ENCODE measurements around the gene SPDYE5. TPM values are rescaled to one million over a fixed set of nuclear protein-coding genes. Genes with fewer than 3 reads are reported as not detected.
"Not testable (repeated sequence)": the region's sequence is repeated elsewhere in the genome, so short reads cannot be mapped to it uniquely, and the experiment has no call there.

SPDYE5 gene
- total and polyA plus RNA-seq, 2 donors from 2014 or later: not detected

DNA sequence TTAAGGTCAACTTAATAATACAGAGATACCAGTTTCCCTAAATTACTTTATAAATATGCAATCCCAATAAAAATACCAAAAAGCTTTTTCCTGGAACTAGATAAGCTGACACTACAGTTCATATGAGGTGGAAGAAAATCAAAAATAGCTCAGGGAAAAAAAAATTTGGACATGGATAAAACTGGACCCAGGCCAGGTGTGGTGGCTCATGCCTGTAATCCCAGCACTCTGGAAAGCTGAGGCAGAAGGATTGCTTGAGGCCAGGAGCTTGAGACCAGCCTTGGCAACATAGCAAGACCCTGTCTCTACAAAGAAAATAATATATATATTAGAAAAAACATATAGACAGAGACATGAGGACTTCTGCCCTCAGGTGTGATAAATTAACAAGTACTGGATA lies 14.7 kb upstream of the SPDYE5 start:
- H3K4me3 ChIP-seq (ENCODE audit: low read length in 3 of 3); DNase-seq; H3K4me1 ChIP-seq (ENCODE audit: control insufficient read depth in 2 of 3, insufficient read depth in 2 of 3, low read depth in 1 of 3, low read length in 3 of 3); intact Hi-C loops (cut with DNase I); H3K36me3 ChIP-seq (ENCODE audit: control insufficient read depth in 2 of 3, insufficient read depth in 3 of 3, low read length in 3 of 3); H3K9ac ChIP-seq (ENCODE audit: low read length in 3 of 3); H3K27me3 ChIP-seq (ENCODE audit: control insufficient read depth, insufficient read depth, low read length); FAIRE-seq; H3K27ac ChIP-seq (ENCODE audit: low read depth in 2 of 2, low read length in 2 of 2); H3K9me3 ChIP-seq (ENCODE audit: control insufficient read depth in 2 of 3, insufficient read depth in 1 of 3, low read length in 3 of 3): not testable (repeated sequence)

DNA sequence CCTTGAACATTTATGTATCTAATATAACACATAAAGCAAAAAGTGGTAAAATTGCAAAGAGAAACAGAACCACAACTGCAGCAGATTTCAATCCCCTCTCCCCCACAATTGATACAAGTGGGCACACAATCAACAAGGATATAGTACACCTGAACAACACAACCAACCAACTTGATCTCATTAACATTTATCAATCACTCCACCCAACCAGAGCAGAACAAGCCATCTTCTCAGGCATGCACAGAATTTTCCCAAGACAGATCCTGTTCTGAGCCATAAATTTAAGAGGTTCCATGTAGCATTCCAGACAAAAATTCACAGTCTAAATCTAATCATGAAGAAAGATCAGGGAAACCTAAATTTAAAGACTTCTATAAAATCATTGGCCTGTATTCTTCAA lies 11.8 kb upstream of the SPDYE5 start:
- intact Hi-C loops (cut with DNase I); H3K27ac ChIP-seq (ENCODE audit: low read depth in 2 of 2, low read length in 2 of 2); H3K36me3 ChIP-seq (ENCODE audit: control insufficient read depth in 2 of 3, insufficient read depth in 3 of 3, low read length in 3 of 3); H3K9ac ChIP-seq (ENCODE audit: low read length in 3 of 3); DNase-seq; H3K4me1 ChIP-seq (ENCODE audit: control insufficient read depth in 2 of 3, insufficient read depth in 2 of 3, low read depth in 1 of 3, low read length in 3 of 3); H3K4me3 ChIP-seq (ENCODE audit: low read length in 3 of 3); H3K27me3 ChIP-seq (ENCODE audit: control insufficient read depth, insufficient read depth, low read length); H3K9me3 ChIP-seq (ENCODE audit: control insufficient read depth in 2 of 3, insufficient read depth in 1 of 3, low read length in 3 of 3); FAIRE-seq: not testable (repeated sequence)

DNA sequence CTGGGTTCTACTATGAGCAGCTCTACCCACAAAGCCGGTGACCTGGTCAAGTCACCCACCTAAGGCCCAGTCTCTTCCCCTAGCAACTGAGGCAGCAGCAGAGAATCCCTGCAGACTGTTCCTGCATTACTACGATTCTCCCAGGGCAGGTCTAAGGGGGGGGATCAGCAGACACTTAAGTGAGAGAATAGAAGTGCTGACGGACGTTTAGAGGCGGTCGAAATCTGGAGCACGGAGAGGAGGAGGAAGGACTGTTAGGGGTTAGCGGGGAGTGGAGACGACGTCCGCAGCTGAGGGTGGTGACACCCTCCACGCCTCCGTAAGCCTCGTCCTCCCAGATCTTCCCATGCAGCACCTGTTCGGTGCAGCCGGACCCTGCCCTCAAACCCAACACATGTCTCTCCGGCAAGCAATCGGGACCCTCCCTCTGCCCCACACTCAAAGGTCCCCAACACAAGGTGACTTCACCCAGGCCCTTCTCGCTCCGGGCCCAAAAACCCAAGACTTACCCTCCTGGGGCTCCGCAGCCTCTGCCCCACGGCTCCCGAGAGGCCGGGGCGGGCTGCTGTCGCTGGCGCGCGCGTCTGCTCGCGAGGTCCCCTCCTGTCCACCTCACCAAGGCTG lies 6.7 kb upstream of the SPDYE5 start:
- H3K36me3 ChIP-seq (ENCODE audit: control insufficient read depth in 2 of 3, insufficient read depth in 3 of 3, low read length in 3 of 3); H3K4me1 ChIP-seq (ENCODE audit: control insufficient read depth in 2 of 3, insufficient read depth in 2 of 3, low read depth in 1 of 3, low read length in 3 of 3); intact Hi-C loops (cut with DNase I); FAIRE-seq; H3K9me3 ChIP-seq (ENCODE audit: control insufficient read depth in 2 of 3, insufficient read depth in 1 of 3, low read length in 3 of 3); H3K27me3 ChIP-seq (ENCODE audit: control insufficient read depth, insufficient read depth, low read length): not testable (repeated sequence)
- peak overlapping the region; percentile 63 to 74 (median 65) for H3K4me3 ChIP-seq (ENCODE audit: low read length in 3 of 3)
- H3K27ac ChIP-seq (ENCODE audit: low read depth in 2 of 2, low read length in 2 of 2): peak overlapping the region in 1 of 2 donors; percentile 76
- H3K9ac ChIP-seq (ENCODE audit: low read length in 3 of 3): peak overlapping the region in 2 of 3 donors; percentile 30 to 51
- DNase-seq: peak in 4 of 5 donors; percentile 10 to 53 (median 32)

DNA sequence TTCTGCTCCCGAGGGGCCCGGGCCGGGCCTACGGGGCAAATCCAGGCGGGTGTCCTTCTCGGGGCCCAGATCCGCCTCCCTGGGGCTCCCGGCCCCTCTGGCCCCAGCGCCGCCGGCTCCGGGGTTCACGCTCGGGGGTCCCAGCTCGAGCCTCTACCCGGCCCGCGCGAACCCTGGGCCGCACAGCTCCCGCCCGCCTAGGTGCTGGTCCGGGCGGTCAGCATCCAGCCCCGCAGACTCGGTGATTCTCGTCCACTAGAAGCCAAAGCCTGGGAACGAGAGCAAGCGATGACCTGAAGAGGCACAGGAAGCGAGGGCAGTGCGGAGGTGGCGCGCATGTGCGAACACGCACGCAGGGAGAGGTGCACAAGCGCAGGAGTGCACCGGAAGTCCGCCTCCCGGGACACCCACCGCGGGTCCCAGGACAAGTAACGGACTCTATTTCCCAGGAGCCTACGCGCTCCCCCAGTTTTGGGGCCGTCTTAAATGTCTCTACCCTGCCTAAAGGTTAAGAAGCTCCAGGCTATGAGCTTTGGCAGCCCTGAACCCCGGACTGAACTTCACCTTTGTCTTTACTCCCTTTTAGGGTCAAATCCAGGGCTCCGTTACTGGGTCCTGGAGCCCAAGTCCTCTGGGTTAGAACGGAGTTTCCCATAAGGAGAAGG lies 6.0 kb upstream of the SPDYE5 start, which contains the start of gene POM121C:
TSS of gene POM121C (minus strand) at position 321 of the 665 bp plus-strand sequence. CDS start 44,803 bp downstream, outside the sequence.
- intact Hi-C loops (cut with DNase I); FAIRE-seq; H3K27me3 ChIP-seq (ENCODE audit: control insufficient read depth, insufficient read depth, low read length); H3K9me3 ChIP-seq (ENCODE audit: control insufficient read depth in 2 of 3, insufficient read depth in 1 of 3, low read length in 3 of 3); H3K4me1 ChIP-seq (ENCODE audit: control insufficient read depth in 2 of 3, insufficient read depth in 2 of 3, low read depth in 1 of 3, low read length in 3 of 3); H3K36me3 ChIP-seq (ENCODE audit: control insufficient read depth in 2 of 3, insufficient read depth in 3 of 3, low read length in 3 of 3): not testable (repeated sequence)
- H3K9ac ChIP-seq (ENCODE audit: low read length in 3 of 3): peak within 1 kb of the TSS in 2 of 3 donors; percentile 30 to 55
- peak within 1 kb of the TSS; percentile 63 to 77 (median 74) for H3K4me3 ChIP-seq (ENCODE audit: low read length in 3 of 3)
- peak within 1 kb of the TSS; percentile 76 to 82 for H3K27ac ChIP-seq (ENCODE audit: low read depth in 2 of 2, low read length in 2 of 2)
- DNase-seq: peak; percentile 94 to 97 (median 95)

DNA sequence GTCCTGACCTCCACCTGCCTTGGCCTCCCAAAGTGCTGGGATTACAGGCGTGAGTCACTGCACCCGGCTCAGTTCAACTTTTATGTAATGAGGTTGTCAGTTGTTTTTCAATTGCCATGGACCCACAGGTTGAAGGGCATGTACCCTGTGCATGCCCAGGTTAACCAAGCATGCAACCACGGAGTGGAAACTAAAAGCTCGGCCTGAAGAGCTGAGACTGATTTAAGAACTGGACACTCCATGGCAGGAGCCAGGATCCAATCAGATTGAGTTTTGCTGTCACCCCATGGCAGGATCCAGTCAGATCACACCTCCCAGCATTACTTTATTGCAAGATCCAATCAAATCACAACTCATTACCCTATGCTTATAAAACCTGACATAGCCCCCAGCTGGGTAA lies 16.9 kb downstream of the SPDYE5 start:
- H3K36me3 ChIP-seq (ENCODE audit: control insufficient read depth in 2 of 3, insufficient read depth in 3 of 3, low read length in 3 of 3); H3K27me3 ChIP-seq (ENCODE audit: control insufficient read depth, insufficient read depth, low read length); H3K9ac ChIP-seq (ENCODE audit: low read length in 3 of 3); H3K9me3 ChIP-seq (ENCODE audit: control insufficient read depth in 2 of 3, insufficient read depth in 1 of 3, low read length in 3 of 3); H3K27ac ChIP-seq (ENCODE audit: low read depth in 2 of 2, low read length in 2 of 2); H3K4me3 ChIP-seq (ENCODE audit: low read length in 3 of 3); FAIRE-seq; H3K4me1 ChIP-seq (ENCODE audit: control insufficient read depth in 2 of 3, insufficient read depth in 2 of 3, low read depth in 1 of 3, low read length in 3 of 3); DNase-seq; intact Hi-C loops (cut with DNase I): not testable (repeated sequence)

DNA sequence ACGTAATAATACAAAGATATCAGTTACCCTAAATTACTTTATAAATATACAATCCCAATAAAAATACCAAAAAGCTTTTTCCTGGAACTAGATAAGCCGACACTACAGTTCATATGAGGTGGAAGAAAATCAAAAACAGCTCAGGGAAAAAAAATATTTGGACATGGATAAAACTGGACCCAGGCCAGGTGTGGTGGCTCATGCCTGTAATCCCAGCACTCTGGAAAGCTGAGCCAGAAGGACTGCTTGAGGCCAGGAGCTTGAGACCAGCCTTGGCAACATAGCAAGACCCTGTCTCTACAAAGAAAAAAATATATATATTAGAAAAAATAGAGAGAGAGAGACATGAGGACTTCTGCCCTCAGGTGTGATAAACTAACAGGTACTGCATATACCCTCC lies 26.7 kb downstream of the SPDYE5 start:
- H3K4me1 ChIP-seq (ENCODE audit: control insufficient read depth in 2 of 3, insufficient read depth in 2 of 3, low read depth in 1 of 3, low read length in 3 of 3); H3K9ac ChIP-seq (ENCODE audit: low read length in 3 of 3); H3K27me3 ChIP-seq (ENCODE audit: control insufficient read depth, insufficient read depth, low read length); H3K4me3 ChIP-seq (ENCODE audit: low read length in 3 of 3); intact Hi-C loops (cut with DNase I); H3K27ac ChIP-seq (ENCODE audit: low read depth in 2 of 2, low read length in 2 of 2); FAIRE-seq; H3K36me3 ChIP-seq (ENCODE audit: control insufficient read depth in 2 of 3, insufficient read depth in 3 of 3, low read length in 3 of 3); DNase-seq; H3K9me3 ChIP-seq (ENCODE audit: control insufficient read depth in 2 of 3, insufficient read depth in 1 of 3, low read length in 3 of 3): not testable (repeated sequence)

DNA sequence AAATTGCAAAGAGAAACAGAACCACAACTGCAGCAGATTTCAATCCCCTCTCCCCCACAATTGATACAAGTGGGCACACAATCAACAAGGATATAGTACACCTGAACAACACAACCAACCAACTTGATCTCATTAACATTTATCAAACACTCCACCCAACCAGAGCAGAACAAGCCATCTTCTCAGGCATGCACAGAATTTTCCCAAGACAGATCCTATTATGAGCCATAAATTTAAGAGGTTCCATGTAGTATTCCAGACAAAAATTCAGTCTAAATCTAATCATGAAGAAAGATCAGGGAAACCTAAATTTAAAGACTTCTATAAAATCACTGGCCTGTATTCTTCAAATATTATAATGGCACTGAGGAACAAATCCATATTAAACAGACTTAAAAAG lies 29.6 kb downstream of the SPDYE5 start:
- H3K9me3 ChIP-seq (ENCODE audit: control insufficient read depth in 2 of 3, insufficient read depth in 1 of 3, low read length in 3 of 3); DNase-seq; H3K27me3 ChIP-seq (ENCODE audit: control insufficient read depth, insufficient read depth, low read length); H3K4me1 ChIP-seq (ENCODE audit: control insufficient read depth in 2 of 3, insufficient read depth in 2 of 3, low read depth in 1 of 3, low read length in 3 of 3); FAIRE-seq; H3K36me3 ChIP-seq (ENCODE audit: control insufficient read depth in 2 of 3, insufficient read depth in 3 of 3, low read length in 3 of 3); H3K4me3 ChIP-seq (ENCODE audit: low read length in 3 of 3); H3K9ac ChIP-seq (ENCODE audit: low read length in 3 of 3); intact Hi-C loops (cut with DNase I); H3K27ac ChIP-seq (ENCODE audit: low read depth in 2 of 2, low read length in 2 of 2): not testable (repeated sequence)

DNA sequence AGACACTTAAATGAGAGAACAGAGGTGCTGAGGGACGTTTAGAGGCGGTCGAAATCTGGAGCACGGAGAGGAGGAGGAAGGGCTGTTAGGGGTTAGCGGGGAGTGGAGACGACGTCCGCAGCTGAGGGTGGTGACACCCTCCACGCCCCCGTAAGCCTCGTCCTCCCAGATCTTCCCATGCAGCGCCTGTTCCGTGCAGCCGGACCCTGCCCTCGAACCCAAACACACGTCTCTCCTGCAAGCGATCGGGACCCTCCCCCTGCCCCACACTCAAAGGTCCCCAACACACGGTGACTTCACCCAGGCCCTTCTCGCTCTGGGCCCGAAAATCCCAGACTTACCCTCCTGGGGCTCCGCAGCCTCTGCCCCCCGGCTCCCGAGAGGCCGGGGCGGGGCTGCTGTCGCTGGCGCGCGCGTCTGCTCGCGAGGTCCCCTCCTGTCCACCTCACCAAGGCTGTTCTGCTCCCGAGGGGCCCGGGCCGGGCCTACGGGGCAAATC lies 35.2 kb downstream of the SPDYE5 start:
- peak overlapping the region; percentile 75 to 89 for H3K27ac ChIP-seq (ENCODE audit: low read depth in 2 of 2, low read length in 2 of 2)
- H3K36me3 ChIP-seq (ENCODE audit: control insufficient read depth in 2 of 3, insufficient read depth in 3 of 3, low read length in 3 of 3); intact Hi-C loops (cut with DNase I): not testable (repeated sequence)

More for the DNA sequence above, 35.2 kb downstream of the SPDYE5 start:
- not testable (repeated sequence) for H3K9me3 ChIP-seq (ENCODE audit: control insufficient read depth in 2 of 3, insufficient read depth in 1 of 3, low read length in 3 of 3); H3K27me3 ChIP-seq (ENCODE audit: control insufficient read depth, insufficient read depth, low read length); H3K4me1 ChIP-seq (ENCODE audit: control insufficient read depth in 2 of 3, insufficient read depth in 2 of 3, low read depth in 1 of 3, low read length in 3 of 3); FAIRE-seq
- Histone ChIP-seq H3K4me3 (ENCODE audit: low read length in 3 of 3) (peak overlapping the region; percentile 73 to 81 (median 76)), H3K9ac (ENCODE audit: low read length in 3 of 3) (peak overlapping the region; percentile 64 to 80 (median 78))
- peak; percentile 14 to 73 (median 25) for DNase-seq
